ENCODE results near the gene GPR61. TPM values are rescaled to one million over a fixed set of nuclear protein-coding genes. Genes with fewer than 3 reads are reported as not detected.
A peak's percentile ranks its signal among the peaks of the same experiment; 100 is the strongest.

Gene GPR61
- total and polyA plus RNA-seq, 9 of the 15 experiments (the other 6 are each of a cell fraction or from before 2014, with no cell fraction given): 0.04 to 1.1 (median 0.25) TPM; not detected in 4

- ATAC-seq: no peak
- Histone ChIP-seq H2AFZ (ENCODE audit: low read depth, low read length) (0 out of 2 replicates have a peak overlapping the region, but pooled peaks have one; percentile 18), H3K9me3 (replicated peaks; ENCODE audit: control insufficient read depth, insufficient read depth, low read depth, low read length) (no peaks in the 10 kb centered on the region), H3K79me2 (ENCODE audit: control insufficient read depth, insufficient read depth, low read length) (no peaks in the 10 kb centered on the region), H3K9ac (ENCODE audit: insufficient read depth in 1 of 2, low read depth in 2 of 2, low read length in 2 of 2) (no peak overlapping the region; a peak in 1 of 4 replicates), H4K20me1 (replicated peaks; ENCODE audit: control insufficient read depth, insufficient read depth, low read length) (no peaks in the 10 kb centered on the region), H3K27me3 (ENCODE audit: control insufficient read depth in 2 of 2, insufficient read depth in 2 of 2, low read length in 2 of 2) (peaks cover 2 to 13% of the 10 kb centered on the region in 2 experiments; a peak in 2 of 5 replicates), H3K4me1 (replicated peaks in 1 of 2; ENCODE audit: control insufficient read depth in 2 of 2, insufficient read depth in 2 of 2, low read length in 2 of 2) (peaks cover 1 to 2% of the 10 kb centered on the region in 2 experiments; a peak in 4 of 5 replicates), H3K4me3 (no peak overlapping the region), H3K27ac (ENCODE audit: extremely low read depth, low read depth, low read length) (no peak overlapping the region), H3K4me2 (ENCODE audit: insufficient read depth, low read length) (no peak overlapping the region), H3K36me3 (ENCODE audit: control insufficient read depth, insufficient read depth, low read length) (no peaks in the 10 kb centered on the region), H3K9me1 (ENCODE audit: control insufficient read depth, insufficient read depth, low read length) (no peaks in the 10 kb centered on the region)
- FAIRE-seq: no peak
- TF ChIP-seq NFRKB (IDR thresholded peaks at IDR 0.05; ENCODE audit: low read depth) (no peak), POLR2G (IDR thresholded peaks at IDR 0.05; ENCODE audit: low read depth, low read length) (no peak), RUNX1 (IDR thresholded peaks at IDR 0.05; ENCODE audit: low read depth) (no peak), ILK (tag; IDR thresholded peaks at IDR 0.05; ENCODE audit: borderline replicate concordance, low read depth) (no peak), ARNT (IDR thresholded peaks at IDR 0.05) (no peak), HNRNPK (IDR thresholded peaks at IDR 0.05; ENCODE audit: low read depth, low read length, poor library complexity, severe bottlenecking) (no peak), BDP1 (IDR thresholded peaks at IDR 0.05; ENCODE audit: insufficient read depth, insufficient read length) (no peak), TRIM25 (IDR thresholded peaks at IDR 0.05; ENCODE audit: borderline replicate concordance) (no peak), TEAD4 (IDR thresholded peaks at IDR 0.05; ENCODE audit: low read length) (no peak), TEAD4 (CRISPR knock-in tag; IDR thresholded peaks at IDR 0.05; ENCODE audit: borderline replicate concordance) (no peak), POLR3G (IDR thresholded peaks at IDR 0.05; ENCODE audit: extremely low read depth, insufficient read length, insufficient replicate concordance) (no peak), DACH1 (IDR thresholded peaks at IDR 0.05; ENCODE audit: partially characterized antibody) (no peak), FUS (optimal IDR thresholded peaks at IDR 0.05; ENCODE audit: low read depth, low read length) (no peak), ZNF436 (CRISPR knock-in tag; IDR thresholded peaks at IDR 0.05) (no peak), ETS1 (conservative IDR thresholded peaks at IDR 0.05; ENCODE audit: control insufficient read depth, low read depth, low read length) (no peak), TAF9B (IDR thresholded peaks at IDR 0.05; ENCODE audit: partially characterized antibody) (no peak)
- CTCF ChIA-PET (ENCODE audit: low intra/inter-chr PET ratio): no interaction called here
- intact Hi-C loops (cut with micrococcal nuclease) (loop anchor here (10.0 kb wide), 1 partner anchor 423 kb away; the partner anchor contains the start of gene ELAPOR1), in situ Hi-C loops (cut with MboI) (no loop called here)
- POLR2A ChIA-PET: interaction anchor here (0.6 to 3.6 kb wide), 6 partner anchors 8 to 1009 kb away, joined by 3 to 19 read pairs (median 3); partner anchors contain the start of gene GNAI3
- DNase-seq (ENCODE audit: extremely low read depth in 1 of 4, low spot score in 3 of 4): peak in 1 of 4 experiments; percentile 5
- no TSS peak for BruUV-seq (replicated peaks)
- 44% methylated on average over 9 of the region's 9 CpGs for WGBS (ENCODE audit: insufficient coverage, low coverage, missing lambda C conversion rate)
Measured at GRCh38 chr1:109537450-109538178, 2.1 kb upstream of the GPR61 start.

All from K562 (cell line).